KG1 (cell line): ENCODE data around the gene VPS4B.
A peak's percentile ranks its signal among the peaks of the same experiment; 100 is the strongest.
"Not testable (repeated sequence)": the region's sequence is repeated elsewhere in the genome, so short reads cannot be mapped to it uniquely, and the experiment has no call there.

Source experiments
- DNase-seq: peaks from one replicate; lab custom pipeline; 2025; lab: John Stamatoyannopoulos, UW

VPS4B gene

GRCh38 chr18:63422087-63422863, at the start of gene VPS4B:
TSS of gene VPS4B (minus strand) at chr18:63422476. CDS start at chr18:63422259, 217 bp downstream.
- DNase-seq, result peak; percentile 95

- no peak for DNase-seq
Observed at GRCh38 chr18:63470751-63471150, 48.5 kb upstream of the VPS4B start.

GRCh38 chr18:63468575-63468974, 46.3 kb upstream of the VPS4B start:
- no peak for DNase-seq

- DNase-seq, result no peak
Observed at GRCh38 chr18:63467699-63468098, 45.4 kb upstream of the VPS4B start.

GRCh38 chr18:63465059-63465458, 42.8 kb upstream of the VPS4B start:
- no peak for DNase-seq

GRCh38 chr18:63464434-63464833, 42.2 kb upstream of the VPS4B start:
- no peak for DNase-seq

- no peak for DNase-seq
Observed at GRCh38 chr18:63460414-63460813, 38.1 kb upstream of the VPS4B start.

- DNase-seq, result no peak
Observed at GRCh38 chr18:63457977-63458376, 35.7 kb upstream of the VPS4B start.

GRCh38 chr18:63454497-63454896, 32.2 kb upstream of the VPS4B start:
- no peak for DNase-seq

- not testable (repeated sequence) for DNase-seq
Observed at GRCh38 chr18:63452751-63453150, 30.5 kb upstream of the VPS4B start.

- DNase-seq, result no peak
Observed at GRCh38 chr18:63451799-63452660, 29.8 kb upstream of the VPS4B start.

GRCh38 chr18:63449426-63449825, 27.1 kb upstream of the VPS4B start:
- DNase-seq, result no peak

- DNase-seq, result no peak
Observed at GRCh38 chr18:63447066-63447465, 24.8 kb upstream of the VPS4B start.

- DNase-seq, result no peak
Observed at GRCh38 chr18:63446266-63446665, 24.0 kb upstream of the VPS4B start.

GRCh38 chr18:63445037-63445436, 22.8 kb upstream of the VPS4B start:
- DNase-seq, result no peak

- no peak for DNase-seq
Observed at GRCh38 chr18:63444580-63444979, 22.3 kb upstream of the VPS4B start.

GRCh38 chr18:63443829-63444228, 21.6 kb upstream of the VPS4B start:
- no peak for DNase-seq

GRCh38 chr18:63440881-63441280, 18.6 kb upstream of the VPS4B start:
- no peak for DNase-seq

GRCh38 chr18:63440219-63440618, 17.9 kb upstream of the VPS4B start:
- DNase-seq, result no peak

GRCh38 chr18:63439334-63439733, 17.1 kb upstream of the VPS4B start:
- DNase-seq, result peak; percentile 39

GRCh38 chr18:63438181-63438580, 15.9 kb upstream of the VPS4B start:
- DNase-seq, result no peak

- no peak for DNase-seq
Observed at GRCh38 chr18:63433334-63433866, 11.1 kb upstream of the VPS4B start.

GRCh38 chr18:63431180-63431579, 8.9 kb upstream of the VPS4B start:
- no peak for DNase-seq
